Dermis microvascular lymphatic vessel endothelial cell (primary cell): ENCODE results near the gene MESP2. TPM values are rescaled to one million over a fixed set of nuclear protein-coding genes. Genes with fewer than 3 reads are reported as not detected.

Experiments
- DNase-seq, 2 donors: peaks; one replicate each; pipeline versions ENCODE4 v3.0.0 to v3.0.0-alpha.2; 2010; ENCODE audit warnings: low read depth in 2 of 2
- total RNA-seq: library from RNA; depleted of rRNA; stranded (reverse); fragments of >200 nt; gene quantifications from 2 replicates; pipeline ENCODE4 v1.2.1, GENCODE V29; 2014

MESP2 gene
- total RNA-seq, 1 donor from 2014 or later, result not detected

DNA sequence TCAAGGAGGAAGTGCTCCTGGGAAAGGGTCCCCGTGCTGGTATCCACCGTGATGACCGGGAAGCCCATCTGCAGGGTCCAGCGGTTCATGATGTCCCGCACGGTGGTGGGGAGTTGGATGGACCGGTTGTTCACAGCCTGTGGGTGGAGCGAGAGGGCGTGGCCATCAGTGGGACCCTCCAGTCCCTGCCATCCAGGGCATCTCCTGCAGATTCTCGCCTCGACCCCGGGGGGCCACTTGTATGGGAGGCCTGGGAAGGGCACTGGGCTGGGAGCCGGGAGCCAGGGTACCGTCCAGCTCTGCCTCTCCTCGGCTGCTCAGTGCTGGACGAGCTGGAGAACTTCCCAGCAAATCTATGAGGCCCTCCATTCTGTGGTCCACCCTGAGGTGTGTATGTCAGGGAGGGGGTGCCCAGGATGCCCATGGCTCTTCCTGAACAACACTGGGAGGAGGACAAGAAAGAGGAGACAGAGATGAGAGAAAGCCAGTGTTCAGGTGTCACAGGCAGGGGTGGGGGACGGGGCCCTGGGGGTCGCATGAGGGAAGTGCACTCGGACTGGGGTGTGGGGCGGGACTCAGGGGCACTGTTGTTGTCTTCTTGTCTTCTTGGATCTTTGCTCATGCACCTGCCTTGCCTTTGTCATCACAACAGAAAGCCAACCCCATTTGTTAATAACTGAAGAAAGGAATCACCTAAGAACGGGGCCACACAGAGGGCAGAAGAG, 25.5 kb downstream of the MESP2 start:
- no peak for DNase-seq

DNA sequence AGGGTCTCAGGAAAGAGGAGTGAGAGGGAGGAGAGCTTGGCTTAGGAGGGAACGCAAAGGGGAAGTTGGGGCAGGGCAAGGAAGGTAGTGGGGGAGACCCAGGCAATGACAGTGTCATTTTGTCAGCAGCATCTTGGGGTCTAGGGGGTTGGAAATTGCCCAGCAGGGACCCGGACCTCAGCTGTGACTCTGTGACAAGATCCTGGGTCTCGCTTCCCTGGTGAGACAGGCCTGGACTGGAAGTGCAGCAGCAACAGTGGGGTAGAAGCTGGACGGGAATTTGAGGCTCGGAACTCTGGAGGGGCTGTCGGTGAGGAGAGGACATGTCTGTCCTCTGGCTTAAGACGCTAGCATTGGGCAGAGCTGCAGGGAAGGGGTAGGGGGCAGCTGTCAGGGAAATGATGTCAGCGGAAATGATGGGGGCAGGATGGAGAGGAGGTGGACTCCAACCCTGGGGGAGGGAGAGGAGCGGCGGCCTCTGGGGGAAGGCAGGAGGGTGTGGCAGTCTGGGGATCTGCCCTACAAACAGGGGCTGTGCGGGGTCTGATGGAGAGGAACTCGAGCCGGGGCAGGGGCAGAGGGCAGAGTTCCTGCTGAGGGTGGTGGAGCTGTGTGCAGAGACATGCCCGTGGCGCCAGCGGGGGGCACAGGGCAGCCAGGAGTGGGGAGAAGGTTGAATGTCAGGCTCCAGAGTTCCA, 26.2 kb downstream of the MESP2 start:
- DNase-seq, result peak in 1 of 2 donors; percentile 65

DNA sequence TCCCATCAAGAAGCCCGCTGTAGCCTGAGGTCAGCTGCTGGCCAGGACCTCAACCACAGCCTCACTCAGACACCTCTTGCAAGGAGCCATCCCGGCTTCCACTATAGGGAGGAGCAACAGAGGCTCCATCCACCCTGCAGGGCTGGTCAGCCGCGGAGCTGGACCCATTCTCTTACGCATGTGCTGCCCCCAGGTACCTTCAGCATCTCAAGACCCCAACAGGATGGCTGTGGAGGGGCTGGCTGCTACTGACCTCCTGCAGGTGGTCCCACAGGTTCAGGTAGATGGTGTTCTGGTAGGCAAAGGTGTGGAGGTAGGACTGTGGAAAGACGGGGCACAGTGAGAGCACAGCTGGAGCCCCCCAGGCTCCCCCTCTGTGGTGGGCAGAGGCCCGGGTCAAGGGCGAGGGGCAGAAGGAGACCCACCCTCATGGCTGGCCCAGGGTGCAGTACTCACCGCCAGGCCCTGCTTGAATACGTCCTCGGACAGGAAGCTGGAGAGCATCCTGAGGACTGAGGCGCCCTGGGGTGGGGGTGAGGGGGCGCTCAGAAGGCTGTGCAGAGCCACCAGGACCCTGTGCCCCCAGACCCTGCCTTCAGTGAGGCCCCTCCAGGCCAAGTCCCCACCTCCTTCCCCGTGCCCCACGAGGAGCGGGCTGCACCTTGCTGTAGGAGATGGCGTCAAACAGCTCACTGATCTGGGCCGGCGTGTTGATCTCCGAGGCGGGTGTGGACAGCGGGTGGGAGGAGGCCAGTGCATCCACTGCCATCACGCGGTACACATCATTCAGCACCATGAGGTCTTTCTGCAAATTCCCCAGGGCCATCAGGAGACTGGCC, 27.1 kb downstream of the MESP2 start:
- no peak for DNase-seq

DNA sequence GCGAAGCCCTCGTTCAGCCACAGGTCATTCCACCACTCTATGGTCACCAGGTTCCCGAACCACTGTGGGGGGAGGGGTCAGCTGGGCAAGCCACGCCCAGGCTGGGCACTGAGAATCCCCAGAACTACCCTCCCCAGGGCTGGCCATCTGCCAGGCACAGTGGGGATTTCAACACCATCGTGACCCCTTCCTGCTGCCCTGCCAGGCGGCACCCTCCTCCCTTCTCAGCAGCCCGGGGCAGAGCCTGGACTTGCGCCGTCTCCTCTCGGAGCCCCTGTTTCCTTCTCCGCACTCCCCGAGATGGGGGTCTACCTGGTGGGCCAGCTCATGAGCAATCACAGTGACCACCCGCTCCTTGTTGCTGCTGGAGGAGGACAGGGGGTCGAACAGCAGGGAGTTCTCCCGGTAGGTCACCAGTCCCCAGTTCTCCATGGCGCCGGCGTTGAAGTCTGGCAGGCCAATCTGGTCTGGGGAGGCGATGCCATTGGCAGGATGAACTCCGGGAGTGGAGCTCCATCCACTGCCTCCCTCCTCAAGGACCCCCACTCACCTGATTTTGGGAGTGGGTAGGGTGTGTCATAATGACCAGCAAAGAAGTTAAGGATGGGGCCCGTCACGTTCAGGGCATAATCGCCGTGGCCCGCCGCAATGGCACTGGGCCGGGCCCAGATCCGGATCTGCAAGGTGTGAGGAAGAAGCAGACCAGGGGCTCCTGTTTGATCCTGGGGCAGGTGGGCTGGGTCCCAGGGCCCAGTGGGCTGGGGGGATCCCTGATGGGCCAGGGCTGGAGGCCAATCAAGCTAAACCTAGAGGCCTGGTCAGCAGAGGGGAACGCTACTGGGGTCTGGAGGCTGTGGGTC, 28.0 kb downstream of the MESP2 start:
- no peak for DNase-seq

DNA sequence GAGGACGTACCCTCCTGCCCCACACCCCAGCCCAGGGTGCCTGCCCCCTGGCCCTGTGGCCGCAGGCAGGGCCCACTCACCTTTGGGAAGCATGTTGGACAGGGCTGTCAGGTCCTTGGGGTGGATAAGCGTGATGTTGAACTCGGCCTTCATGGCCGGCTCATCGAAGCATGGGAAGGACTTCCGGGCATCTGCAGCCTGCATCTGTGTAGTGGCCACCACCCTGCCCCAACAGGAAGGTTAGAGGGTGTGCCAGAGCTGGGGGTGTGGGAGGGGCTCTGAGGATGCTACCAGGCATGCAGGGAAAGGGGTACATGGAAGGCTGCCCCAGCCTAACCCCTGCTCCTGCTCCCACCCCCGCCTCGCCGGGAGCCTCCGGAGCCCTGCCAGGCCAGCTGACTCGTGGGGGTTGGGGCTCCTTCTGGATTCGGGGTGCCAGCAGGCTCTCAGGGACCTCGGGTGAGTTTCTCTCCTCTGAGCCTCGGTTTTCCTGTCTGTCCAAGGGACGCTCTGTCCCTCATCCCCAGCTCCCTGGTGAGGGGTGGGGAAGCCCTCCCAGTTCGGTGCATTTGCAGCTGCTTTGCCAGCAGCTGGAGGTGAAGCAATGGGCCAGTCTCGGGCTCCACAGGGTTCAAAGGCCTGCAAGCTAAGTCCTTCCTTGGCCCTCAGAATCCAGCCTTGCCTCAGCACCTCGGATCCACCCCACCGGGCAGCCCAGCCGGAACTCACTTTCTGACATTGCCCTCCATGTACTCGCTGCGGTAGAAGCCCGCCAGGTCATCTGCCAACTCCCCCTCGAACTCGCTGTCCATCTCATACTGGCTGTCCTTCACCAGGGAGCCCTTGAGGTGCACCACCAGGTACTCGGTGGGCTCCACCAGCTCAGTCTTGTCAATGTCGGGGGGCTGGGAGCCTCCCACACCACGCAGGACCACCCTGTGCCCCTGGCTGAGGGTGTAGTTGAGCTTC, 29.4 kb downstream of the MESP2 start:
- DNase-seq, result no peak

DNA sequence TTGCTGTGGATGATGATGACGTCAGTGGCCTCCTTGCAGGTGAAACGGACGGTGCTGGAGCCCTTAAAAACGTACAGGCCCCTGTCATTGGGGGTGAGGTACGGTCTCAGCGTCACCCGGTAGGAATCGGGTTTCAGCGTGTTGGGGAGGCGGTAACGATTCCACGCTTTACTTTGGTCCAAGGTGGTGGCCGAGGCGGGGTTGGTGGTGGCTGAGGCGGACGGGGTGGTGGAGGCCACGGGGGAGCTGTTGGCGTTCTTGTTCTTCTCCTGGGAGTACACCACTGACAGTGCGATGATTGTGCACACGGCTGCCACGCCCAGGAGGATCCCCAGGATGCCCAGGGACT, 30.1 kb downstream of the MESP2 start:
- no peak for DNase-seq

DNA sequence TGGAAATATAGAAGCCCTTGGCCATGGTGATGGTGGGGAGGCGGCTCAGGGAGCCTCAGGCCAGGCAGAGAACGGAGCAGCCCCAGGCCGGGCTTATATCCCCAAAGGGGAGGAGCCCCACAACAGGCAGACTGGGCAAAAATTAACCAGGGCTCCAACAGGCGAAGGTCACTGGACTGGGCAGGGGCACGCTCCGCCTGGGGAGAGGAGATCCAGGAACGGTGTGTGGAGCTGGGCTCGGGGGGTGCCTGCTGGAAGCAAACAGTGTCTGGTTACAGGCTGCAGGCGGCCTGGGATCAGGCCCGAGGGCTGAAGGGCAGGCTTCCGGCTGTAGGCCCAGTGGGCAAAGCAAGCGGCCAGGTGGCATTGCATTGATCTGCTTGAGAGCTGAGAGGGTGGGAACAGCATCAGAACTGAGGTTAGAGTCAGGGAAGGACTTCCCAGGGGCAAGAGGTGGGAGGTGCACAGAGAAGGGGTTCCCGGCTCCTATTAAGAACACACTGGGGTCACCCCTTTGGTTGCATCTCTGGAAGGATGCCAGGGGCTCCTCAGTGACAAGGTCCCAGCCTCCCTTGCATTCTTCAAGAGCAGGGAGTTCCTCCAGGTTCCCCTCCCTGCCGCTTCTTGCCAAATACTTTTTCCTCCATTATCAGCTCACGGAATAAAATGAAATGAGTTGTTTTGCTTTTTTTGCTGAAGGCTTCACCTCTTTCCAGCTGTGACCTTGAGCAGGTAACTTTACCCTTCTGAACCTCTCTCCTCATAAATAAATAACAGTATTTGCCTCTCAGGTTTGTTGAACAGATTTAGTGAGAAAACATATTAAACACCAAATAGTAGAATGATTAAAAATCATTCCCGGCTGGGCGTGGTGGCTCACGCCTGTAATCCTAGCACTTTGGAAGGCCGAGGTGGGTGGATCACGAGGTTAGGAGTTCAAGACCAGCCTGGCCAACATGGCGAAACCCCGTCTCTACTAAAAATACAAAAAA, 30.7 kb downstream of the MESP2 start:
- no peak for DNase-seq

DNA sequence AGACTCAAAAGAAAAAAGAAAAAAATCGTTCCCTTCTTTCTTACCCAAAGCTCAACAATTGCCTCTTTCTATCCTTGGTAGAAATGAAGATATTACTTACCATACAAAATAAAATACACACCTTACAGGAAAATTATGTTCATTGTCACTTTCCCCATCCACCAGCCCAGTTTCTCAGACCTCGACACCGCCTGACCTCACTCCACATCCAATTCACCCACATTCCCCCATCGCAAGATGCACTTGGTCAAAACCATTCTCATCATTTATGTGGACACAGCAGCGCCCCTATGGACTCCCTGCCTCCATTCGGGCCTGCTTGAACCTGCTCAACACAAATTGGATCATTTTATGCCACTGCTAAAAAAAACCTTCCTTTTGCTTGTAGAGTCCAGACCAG, 31.6 kb downstream of the MESP2 start:
- no peak for DNase-seq

DNA sequence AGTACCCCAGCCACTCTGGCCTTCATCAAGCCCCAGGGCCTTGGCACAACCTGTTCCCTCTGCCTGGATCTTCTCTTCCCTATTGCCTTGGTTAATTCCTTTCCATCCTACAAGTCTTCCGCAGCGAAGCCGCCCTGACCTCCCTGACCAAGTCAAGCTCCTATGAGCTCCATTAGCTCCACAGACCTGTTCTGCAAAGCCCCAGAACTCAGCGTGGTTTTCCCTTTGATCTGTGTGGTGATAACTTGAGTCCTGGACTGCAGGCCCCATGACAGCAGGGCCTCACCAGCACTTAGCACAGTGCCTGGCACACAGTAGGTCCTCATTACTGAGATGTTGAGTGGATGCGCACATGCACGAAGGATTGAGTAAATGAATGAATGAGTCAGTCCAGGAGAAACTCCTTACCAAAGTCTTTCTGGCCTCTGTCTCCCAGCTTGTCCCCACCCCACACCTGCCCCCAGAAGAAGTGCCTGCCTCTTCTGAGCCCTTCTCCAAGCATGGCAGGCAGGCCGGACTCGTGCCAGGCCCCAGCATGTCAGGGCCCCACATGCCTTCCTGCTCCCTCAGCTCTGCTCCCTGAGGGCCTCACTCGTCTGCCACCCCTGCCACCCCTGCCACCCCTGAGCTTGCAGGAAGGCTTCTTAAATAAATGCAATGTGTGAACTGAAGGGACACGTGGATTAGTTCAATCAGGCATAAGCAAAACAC, 32.2 kb downstream of the MESP2 start:
- no peak for DNase-seq

DNA sequence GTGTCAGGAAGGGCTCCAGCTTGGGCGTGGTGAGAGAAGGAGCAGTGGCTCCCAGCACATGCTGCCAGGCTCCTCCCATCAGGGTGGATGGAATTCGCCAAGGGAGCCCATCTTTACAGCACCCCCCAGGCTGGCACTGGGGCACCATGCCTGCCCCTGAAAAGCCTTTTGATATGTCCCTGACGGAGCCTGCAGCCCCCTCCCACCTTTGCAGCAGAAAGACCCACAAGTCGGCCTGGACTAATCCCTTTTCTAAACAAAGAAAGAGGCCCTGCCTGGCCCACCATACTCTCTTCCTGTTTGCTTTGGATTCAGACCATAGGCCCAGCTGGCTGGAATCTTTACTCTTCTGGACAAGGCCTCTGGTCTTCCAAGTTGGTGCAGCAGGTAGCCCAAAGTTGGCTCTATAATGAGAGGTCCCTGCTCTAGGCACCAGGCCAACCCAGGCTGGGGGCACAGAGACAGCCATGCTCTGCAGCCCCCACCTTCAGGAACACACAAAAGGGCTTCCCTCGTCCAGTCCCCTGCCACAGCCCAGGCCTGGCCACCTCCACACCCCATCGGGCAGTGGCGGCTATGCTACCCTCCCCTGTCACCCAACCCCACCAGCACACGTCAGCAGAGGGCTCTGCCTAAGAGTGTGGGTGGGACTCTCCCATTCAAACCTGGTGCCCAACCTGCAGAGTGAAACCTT, 33.1 kb downstream of the MESP2 start:
- peak in 1 of 2 donors; percentile 65 for DNase-seq

DNA sequence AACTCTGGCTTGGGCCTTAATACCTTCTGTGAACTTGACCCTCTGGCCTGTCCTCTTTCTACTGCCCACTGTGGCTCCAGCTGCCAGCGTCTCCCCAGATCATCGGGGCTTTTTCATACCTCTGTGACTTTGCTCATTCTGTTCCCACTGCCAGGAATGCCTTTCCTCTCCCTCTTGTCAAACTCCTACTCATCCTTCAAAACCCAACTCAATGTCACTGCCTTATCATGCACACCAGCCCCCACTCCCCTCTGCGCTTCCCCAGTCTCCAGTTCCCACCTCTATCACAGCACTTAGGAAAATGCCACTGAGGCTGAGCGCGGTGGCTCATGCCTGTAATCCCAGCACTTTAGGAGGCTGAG, 33.6 kb downstream of the MESP2 start:
- DNase-seq, result no peak

DNA sequence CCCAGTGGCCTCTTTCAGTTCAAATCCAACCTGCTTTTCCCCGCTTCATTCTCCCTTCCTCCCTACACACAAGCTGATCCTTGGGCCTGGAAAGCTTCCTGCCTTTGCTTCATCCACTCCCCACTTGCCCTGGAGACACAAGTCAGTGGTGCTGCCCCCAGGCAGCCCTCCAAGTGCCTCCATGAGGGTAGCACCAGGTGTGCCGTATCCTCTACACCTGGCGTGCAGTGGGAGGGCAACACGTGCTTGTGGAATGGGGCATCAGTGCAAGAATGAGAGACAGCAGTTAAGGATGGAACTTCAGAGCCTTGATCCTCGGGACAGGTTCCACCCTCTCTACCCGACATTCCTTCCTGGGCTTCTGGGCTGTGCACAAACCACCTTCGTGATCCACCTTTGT, 34.7 kb downstream of the MESP2 start:
- DNase-seq, result no peak

DNA sequence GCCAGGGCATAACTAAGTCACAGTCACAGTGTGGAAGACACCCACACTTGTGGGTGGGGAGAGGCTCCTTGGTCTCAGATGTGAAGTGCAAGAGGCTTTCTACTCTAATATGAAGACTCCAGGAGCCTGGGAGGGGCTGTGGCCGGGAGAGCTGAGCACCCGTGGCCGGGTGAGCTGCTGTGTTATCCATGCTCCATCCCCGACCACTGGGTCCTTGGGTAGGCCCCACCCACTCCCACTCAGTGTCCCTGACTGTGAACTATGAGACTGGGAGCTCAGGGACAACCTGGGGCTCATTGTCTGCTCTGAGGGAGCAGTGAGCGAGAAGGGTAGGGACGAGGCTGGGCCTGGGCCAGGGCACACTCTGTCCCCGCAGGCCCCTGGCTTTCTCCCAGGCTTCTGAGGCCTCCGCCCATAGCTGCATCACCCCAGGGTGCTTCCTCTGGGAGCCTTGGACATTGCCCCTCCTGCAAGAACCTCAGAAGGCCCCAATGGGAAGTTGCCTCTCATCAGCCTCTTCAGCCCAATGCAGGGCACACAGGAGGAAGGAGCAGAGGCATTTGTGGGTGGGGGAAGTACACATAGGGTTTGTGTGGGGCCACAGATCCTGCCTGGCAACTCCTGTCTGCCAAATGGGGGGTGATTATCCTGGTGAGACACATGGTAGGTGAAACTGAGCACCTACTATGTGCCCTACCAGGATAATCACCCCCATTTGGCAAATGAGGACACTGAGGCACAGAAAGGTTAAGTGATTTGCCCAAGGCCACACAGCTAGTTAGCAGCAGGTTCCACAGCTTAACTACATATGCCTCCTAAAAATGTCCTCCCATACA, 36.1 kb downstream of the MESP2 start:
- no peak for DNase-seq

DNA sequence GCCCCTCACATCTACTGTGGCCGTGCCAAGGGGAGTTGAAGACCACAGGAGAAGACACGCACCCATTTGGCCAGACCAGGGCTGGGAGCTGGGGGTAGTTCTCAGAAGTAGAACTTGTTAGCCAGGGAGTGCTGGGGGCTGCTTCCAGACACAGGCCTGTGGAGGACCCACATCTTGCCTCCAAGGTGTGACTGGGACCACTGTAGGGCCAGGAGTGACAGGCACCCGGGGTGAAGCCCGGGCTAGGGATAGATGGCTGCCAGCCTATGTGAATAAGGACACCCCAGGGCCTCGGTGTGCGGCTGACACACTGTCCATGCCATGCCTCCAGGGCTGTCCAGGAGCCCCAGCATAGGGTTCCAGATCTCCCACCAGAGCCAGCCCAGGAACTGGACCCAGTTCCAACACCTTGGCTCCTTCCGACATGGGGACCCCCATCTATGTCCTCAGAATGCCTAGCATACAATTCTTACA, 36.8 kb downstream of the MESP2 start:
- DNase-seq, result no peak

DNA sequence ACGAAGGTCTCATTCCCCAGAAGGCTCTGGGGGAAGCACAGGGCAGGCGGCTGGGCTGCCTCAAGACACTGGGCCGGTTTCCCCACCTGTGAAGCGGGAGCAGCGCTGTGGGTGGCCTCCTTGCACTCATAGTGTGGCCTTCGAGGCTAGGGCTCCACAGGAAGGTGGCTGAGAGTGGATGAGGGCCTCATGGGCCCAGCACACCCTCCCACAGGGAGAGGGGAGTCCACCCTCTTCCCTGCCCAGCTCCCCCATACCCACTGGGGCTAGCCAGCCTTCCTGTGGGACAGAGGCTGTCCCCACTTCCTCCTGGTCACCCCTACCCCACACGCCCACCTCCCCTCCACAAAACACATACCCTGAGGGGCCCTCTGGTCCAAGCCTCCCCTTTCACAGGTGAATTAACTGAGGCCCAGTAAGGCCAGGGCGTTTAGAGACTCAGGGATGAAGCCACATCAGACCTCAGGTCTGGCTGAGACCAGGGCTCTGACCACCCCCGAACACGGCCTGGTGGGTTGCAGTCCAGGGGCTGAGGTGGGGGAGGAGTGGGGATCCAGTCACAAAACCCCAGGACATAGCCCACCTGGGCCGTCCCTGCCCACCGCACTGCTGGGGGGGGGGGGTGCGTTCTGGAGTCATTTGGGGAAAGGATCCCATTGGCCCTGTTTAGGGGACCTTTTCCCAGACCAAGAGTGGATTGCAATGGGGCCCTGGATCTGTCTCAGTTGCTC, 37.4 kb downstream of the MESP2 start:
- no peak for DNase-seq

DNA sequence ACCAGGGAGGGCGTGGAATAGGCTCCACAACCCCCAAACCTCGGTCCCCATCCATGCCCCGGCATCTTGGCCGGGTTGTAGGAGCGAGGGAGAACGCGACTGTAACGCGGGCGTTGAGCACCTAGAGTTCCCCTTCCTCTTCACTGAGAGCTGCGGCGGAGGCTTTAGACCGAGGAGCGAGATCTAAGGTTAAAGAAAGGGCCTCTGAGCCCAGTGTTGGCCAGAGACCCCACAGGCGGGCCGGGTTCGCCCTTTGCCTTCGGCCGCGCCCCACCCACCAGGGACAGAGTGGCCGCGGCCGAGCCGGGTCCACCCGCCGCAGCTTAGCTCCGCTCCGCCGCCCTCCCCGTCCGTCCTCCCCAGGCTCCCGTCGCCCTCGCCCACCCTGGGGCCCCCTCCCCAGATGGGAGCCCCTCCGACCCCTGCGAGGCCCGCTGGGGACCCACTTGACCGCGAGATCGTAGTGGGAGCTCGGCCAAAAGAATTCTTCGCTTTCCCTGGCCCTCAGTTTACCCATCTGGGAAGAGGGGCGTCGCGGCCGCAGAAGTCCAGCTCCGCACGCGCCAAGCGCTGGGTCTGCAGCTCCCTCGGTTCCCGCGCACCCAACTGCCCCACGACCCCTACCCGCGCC, 38.1 kb downstream of the MESP2 start:
- no peak for DNase-seq
